ENCODE data around the gene MAPT. TPM values are rescaled to one million over a fixed set of nuclear protein-coding genes. Genes with fewer than 3 reads are reported as not detected.

MAPT gene
- total RNA-seq, 1 experiment from 2014 or later: 37.5 TPM

GRCh38 chr17:45948498-45948880, 54.1 kb downstream of the MAPT start:
- H3K4me3 ChIP-seq (replicated peaks in 1 of 2; ENCODE audit: low read depth in 1 of 2, low read length in 2 of 2): peak overlapping the region in 1 of 2 experiments; percentile 53; a peak in 3 of 4 replicates
- no peaks in the 10 kb centered on the region for H3K9me3 ChIP-seq (ENCODE audit: control insufficient read depth in 1 of 2, insufficient read depth in 1 of 2, low read depth in 1 of 2, low read length in 2 of 2)
- no TSS peak for BruUV-seq (replicated peaks)
- H3K27me3 ChIP-seq (ENCODE audit: insufficient read depth, low read length): no peaks in the 10 kb centered on the region
- peak overlapping the region; percentile 50 for H2AFZ ChIP-seq (ENCODE audit: low read depth, low read length, poor library complexity, severe bottlenecking)
- no peaks in the 10 kb centered on the region for H3K36me3 ChIP-seq (ENCODE audit: control insufficient read depth in 1 of 2, insufficient read depth in 2 of 2, low read length in 2 of 2)
- H3K4me2 ChIP-seq (ENCODE audit: low read length): peak overlapping the region; percentile 88
- intact Hi-C loops (cut with micrococcal nuclease): no loop called here
- no peaks in the 10 kb centered on the region for H3K79me2 ChIP-seq (ENCODE audit: insufficient read depth, low read length)
- ChIA-PET CTCF (interaction anchor here (1.1 to 2.4 kb wide), 8 partner anchors 9 to 308 kb away, joined by 3 to 17 read pairs (median 6); partner anchors contain the start of gene MAPT), RAD21 (ENCODE audit: low non-redundant PET in 1 of 2, low total read pairs in 2 of 2, uncharacterized antibody in 2 of 2, unreplicated experiment in 2 of 2) (interaction anchor here in 1 of 2 experiments (1.3 kb wide), 1 partner anchor 308 kb away, joined by 5 read pairs; no protein-coding TSS in a partner anchor), POLR2A (interaction anchor here (1.3 kb wide), 1 partner anchor 18 kb away, joined by 3 read pairs; no protein-coding TSS in a partner anchor)
- DNase-seq (ENCODE audit: low read depth, low spot score) (no peak), ATAC-seq (peak; percentile 39; the same call in 1 of the 2 replicates)
- TF ChIP-seq ZBTB33 (IDR thresholded peaks at IDR 0.05; ENCODE audit: extremely low read depth, insufficient replicate concordance, low read length) (no peak), ELF1 (IDR thresholded peaks at IDR 0.05; ENCODE audit: borderline replicate concordance, low read depth) (no peak), SP1 (IDR thresholded peaks at IDR 0.05; ENCODE audit: low read depth) (0 out of 2 replicates have a peak, but pooled peaks have one; percentile 12)
- peak overlapping the region; percentile 59 for H3K27ac ChIP-seq (ENCODE audit: low read depth, low read length)
- peak overlapping the region; percentile 52 for H3K9ac ChIP-seq (ENCODE audit: low read length)
- no peaks in the 10 kb centered on the region for H3K9me2 ChIP-seq (ENCODE audit: insufficient read depth)
- H3K4me1 ChIP-seq (ENCODE audit: control insufficient read depth in 1 of 2, insufficient read depth in 2 of 2, low read length in 2 of 2): peaks cover 25 to 43% of the 10 kb centered on the region in 2 experiments
- no peaks in the 10 kb centered on the region for H4K20me1 ChIP-seq (ENCODE audit: insufficient read depth)

- Histone ChIP-seq H3K4me2 (ENCODE audit: low read length) (peak overlapping the region; percentile 88), H3K9ac (ENCODE audit: low read length) (peak overlapping the region; percentile 52), H3K27me3 (ENCODE audit: insufficient read depth, low read length) (no peaks in the 10 kb centered on the region), H3K79me2 (ENCODE audit: insufficient read depth, low read length) (no peaks in the 10 kb centered on the region), H3K9me2 (ENCODE audit: insufficient read depth) (no peaks in the 10 kb centered on the region), H3K9me3 (ENCODE audit: control insufficient read depth in 1 of 2, insufficient read depth in 1 of 2, low read depth in 1 of 2, low read length in 2 of 2) (no peaks in the 10 kb centered on the region), H4K20me1 (ENCODE audit: insufficient read depth) (no peaks in the 10 kb centered on the region; the same call in 1 of the 2 replicates), H3K36me3 (ENCODE audit: control insufficient read depth in 1 of 2, insufficient read depth in 2 of 2, low read length in 2 of 2) (no peaks in the 10 kb centered on the region), H3K27ac (ENCODE audit: low read depth, low read length) (peak overlapping the region; percentile 59), H2AFZ (ENCODE audit: low read depth, low read length, poor library complexity, severe bottlenecking) (peak overlapping the region; percentile 50), H3K4me3 (replicated peaks in 1 of 2; ENCODE audit: low read depth in 1 of 2, low read length in 2 of 2) (peak overlapping the region; percentile 32 to 53), H3K4me1 (ENCODE audit: control insufficient read depth in 1 of 2, insufficient read depth in 2 of 2, low read length in 2 of 2) (peaks cover 25 to 49% of the 10 kb centered on the region in 2 experiments)
- BruUV-seq (replicated peaks): no TSS peak
- POLR2A ChIA-PET: interaction anchor here (1.3 kb wide), 1 partner anchor 19 kb away, joined by 3 read pairs; no protein-coding TSS in a partner anchor
- DNase-seq (ENCODE audit: low read depth, low spot score): peak; percentile 43
- CTCF ChIA-PET: interaction anchor here (0.7 to 2.4 kb wide), 12 partner anchors 9 to 524 kb away, joined by 3 to 17 read pairs (median 4); partner anchors contain the start of gene MAPT
- intact Hi-C loops (cut with micrococcal nuclease): no loop called here
- ATAC-seq: peak; percentile 96
- RAD21 ChIA-PET (ENCODE audit: low non-redundant PET in 1 of 2, low total read pairs in 2 of 2, uncharacterized antibody in 2 of 2, unreplicated experiment in 2 of 2): interaction anchor here (0.6 to 1.3 kb wide), 2 partner anchors 308 to 309 kb away, joined by 3 to 5 read pairs; no protein-coding TSS in a partner anchor
- TF ChIP-seq TCF7L2 (IDR thresholded peaks at IDR 0.05; ENCODE audit: borderline replicate concordance, extremely low read depth, insufficient read depth, insufficient read length) (no peak), CBX3 (IDR thresholded peaks at IDR 0.05; ENCODE audit: low read depth) (peak; percentile 58; the same call in 1 of the 2 replicates), MAX (IDR thresholded peaks at IDR 0.05) (no peak; the same call in 1 of the 2 replicates), EZH2 (IDR thresholded peaks at IDR 0.05) (no peak), YY1 (IDR thresholded peaks at IDR 0.05; ENCODE audit: extremely low read depth, insufficient replicate concordance, low read depth, low read length) (peak; percentile 52), REST (IDR thresholded peaks at IDR 0.05; ENCODE audit: low read depth) (no peak), CEBPB (IDR thresholded peaks at IDR 0.05; ENCODE audit: low read depth) (no peak; the same call in 1 of the 2 replicates)
These were observed 54.7 kb downstream of the MAPT start for GRCh38 chr17:45948881-45949624.

Measured in HCT116 (cell line).